CD4-positive, alpha-beta memory T cell (primary cell): ENCODE measurements around the gene OR1L8. TPM values are rescaled to one million over a fixed set of nuclear protein-coding genes. Genes with fewer than 3 reads are reported as not detected.
"Not testable (repeated sequence)": the region's sequence is repeated elsewhere in the genome, so short reads cannot be mapped to it uniquely, and the experiment has no call there.

Experiments used
- CTCF ChIA-PET: fragments of 350-600 bp; sonication (Branson Sonifier 250); formaldehyde crosslinking; loops from one replicate; lab custom pipeline; 2021; ENCODE audit warnings: inconsistent platforms; ENCODE audit not compliant: partially characterized antibody; lab: Charles Lee
- POLR2A ChIA-PET: fragments of 350-600 bp; sonication (Branson Sonifier 250); formaldehyde crosslinking; loops from one replicate; lab custom pipeline; 2021; ENCODE audit not compliant: partially characterized antibody; lab: Charles Lee
- DNase-seq, 5 donors: peaks; one replicate each; pipeline versions ENCODE4 v3.0.0 to v3.0.0-alpha.2; 2020 to 2022; ENCODE audit warnings: mixed read lengths in 1 of 5
- H3K27ac ChIP-seq: one replicate; pipeline ENCODE4 v1.7.0; 2013; ENCODE audit warnings: low read depth, low read length
- H3K27me3 ChIP-seq: 2 replicates; pipeline ENCODE4 v1.7.0; 2013; ENCODE audit warnings: mild to moderate bottlenecking, low read length, moderate library complexity; ENCODE audit not compliant: insufficient read depth
- H3K36me3 ChIP-seq: 2 replicates; pipeline ENCODE4 v1.7.0; 2013; ENCODE audit warnings: mild to moderate bottlenecking, low read length, moderate library complexity; ENCODE audit not compliant: insufficient read depth
- H3K4me1 ChIP-seq: 2 replicates; pipeline ENCODE4 v1.7.0; 2013; ENCODE audit warnings: mild to moderate bottlenecking, low read length, moderate library complexity; ENCODE audit not compliant: insufficient read depth
- H3K4me3 ChIP-seq, 2 donors: one replicate each; pipeline ENCODE4 v1.7.0; 2013; ENCODE audit warnings: low read length in 2 of 2, mild to moderate bottlenecking in 1 of 2
- H3K9me3 ChIP-seq, 2 donors: one replicate each; pipeline ENCODE4 v1.7.0; 2013; ENCODE audit warnings: low read length in 2 of 2, control low read depth in 1 of 2; ENCODE audit not compliant: control insufficient read depth in 1 of 2
- H3K27ac Mint-ChIP-seq, 7 donors: one replicate each; pipeline ENCODE4 v1.8.0; 2020 to 2021; ENCODE audit warnings: mixed read lengths in 7 of 7, mild to moderate bottlenecking in 6 of 7, inconsistent platforms in 3 of 7, moderate library complexity in 3 of 7
- H3K27me3 Mint-ChIP-seq, 2 donors: one replicate each; pipeline ENCODE4 v1.8.0; 2020 to 2021; ENCODE audit warnings: mixed read lengths in 2 of 2
- H3K36me3 Mint-ChIP-seq, 2 donors: one replicate each; pipeline ENCODE4 v1.8.0; 2020 to 2021; ENCODE audit warnings: mixed read lengths in 2 of 2, inconsistent platforms in 1 of 2, mild to moderate bottlenecking in 1 of 2
- H3K4me1 Mint-ChIP-seq, 4 donors: one replicate each; pipeline ENCODE4 v1.8.0; 2020 to 2021; ENCODE audit warnings: mixed read lengths in 4 of 4, mild to moderate bottlenecking in 1 of 4
- H3K4me3 Mint-ChIP-seq, 8 donors: one replicate each; pipeline ENCODE4 v1.8.0; 2020 to 2021; ENCODE audit warnings: mixed read lengths in 8 of 8, mild to moderate bottlenecking in 7 of 8, moderate library complexity in 6 of 8, inconsistent platforms in 3 of 8
- H3K9me3 Mint-ChIP-seq, 8 donors: one replicate each; pipeline ENCODE4 v1.8.0; 2020 to 2021; ENCODE audit warnings: mixed read lengths in 8 of 8, mild to moderate bottlenecking in 5 of 8, inconsistent platforms in 3 of 8, moderate library complexity in 1 of 8
- intact Hi-C: fragments of 100-400 bp; cut with micrococcal nuclease; formaldehyde crosslinking; loops from one replicate; pipeline ENCODE4 v1.15.1; 2023
- polyA plus RNA-seq, 2 donors: library from polyadenylated mRNA; unstranded; fragments of 300-500 nt; fragmentation: Illumina TruSeq; gene quantifications; one replicate each; pipeline ENCODE4 v1.2.3, GENCODE V29; 2021
- total RNA-seq, 2 experiments: library from RNA; stranded (reverse); gene quantifications; one replicate each; pipeline ENCODE4 v1.2.3, GENCODE V29; 2021

Gene OR1L8, protein sequence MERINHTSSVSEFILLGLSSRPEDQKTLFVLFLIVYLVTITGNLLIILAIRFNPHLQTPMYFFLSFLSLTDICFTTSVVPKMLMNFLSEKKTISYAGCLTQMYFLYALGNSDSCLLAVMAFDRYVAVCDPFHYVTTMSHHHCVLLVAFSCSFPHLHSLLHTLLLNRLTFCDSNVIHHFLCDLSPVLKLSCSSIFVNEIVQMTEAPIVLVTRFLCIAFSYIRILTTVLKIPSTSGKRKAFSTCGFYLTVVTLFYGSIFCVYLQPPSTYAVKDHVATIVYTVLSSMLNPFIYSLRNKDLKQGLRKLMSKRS
- not detected for total RNA-seq
- polyA plus RNA-seq = not detected

DNA sequence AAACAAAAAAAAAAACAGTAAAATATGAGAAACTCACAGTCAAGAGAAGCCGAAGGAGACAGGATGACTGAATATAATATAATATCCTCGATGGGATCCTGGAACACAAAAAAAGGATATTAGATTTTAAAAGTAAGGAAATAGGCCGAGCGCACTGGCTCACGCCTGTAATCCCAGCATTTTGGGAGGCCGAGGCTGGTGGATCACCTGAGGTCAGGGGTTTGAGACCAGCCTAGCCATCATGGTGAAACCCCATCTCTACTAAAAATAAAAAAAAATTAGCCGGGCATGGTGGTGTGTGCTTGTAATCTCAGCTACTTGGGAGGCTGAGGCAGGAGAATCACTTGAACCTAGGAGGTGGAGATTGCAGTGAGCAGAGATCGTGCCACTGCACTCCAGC, at the start of gene OR1L8:
OR1L8 (minus strand) TSS at position 101 of the 400 bp plus-strand sequence. CDS start 14,907 bp downstream, outside the sequence.
- POLR2A ChIA-PET, H3K4me1 Mint-ChIP-seq, CTCF ChIA-PET, H3K27me3 Mint-ChIP-seq, H3K4me1 ChIP-seq, H3K9me3 Mint-ChIP-seq, DNase-seq, H3K27ac Mint-ChIP-seq, H3K36me3 ChIP-seq, H3K9me3 ChIP-seq, H3K4me3 Mint-ChIP-seq, H3K4me3 ChIP-seq, H3K27ac ChIP-seq, intact Hi-C loops, H3K27me3 ChIP-seq, H3K36me3 Mint-ChIP-seq: not testable (repeated sequence)

DNA sequence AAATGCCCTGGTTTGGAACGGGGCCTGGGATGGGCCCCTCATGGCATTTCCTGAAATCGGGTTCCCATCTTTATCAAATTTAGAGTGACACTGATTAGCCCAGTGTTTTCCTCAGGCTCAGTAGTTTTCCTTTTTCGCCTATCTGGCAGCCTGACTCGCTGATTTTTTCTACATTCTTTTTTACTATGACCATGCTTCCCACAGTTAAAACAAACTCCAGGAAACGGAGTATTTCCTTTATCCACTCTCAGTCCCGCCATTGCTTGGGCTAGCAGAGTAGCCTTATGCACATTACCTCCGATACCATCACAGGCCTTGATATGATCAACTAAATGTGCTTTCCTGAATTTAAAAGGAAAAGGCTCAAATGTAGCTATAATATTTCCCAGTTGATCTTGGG, 36.8 kb upstream of the OR1L8 start:
- Histone ChIP-seq H3K9me3 (no peaks in the 10 kb centered on the region), H3K4me3 (no peak overlapping the region), H3K4me1 (no peaks in the 10 kb centered on the region), H3K27ac (no peak overlapping the region), H3K27me3 (no peaks in the 10 kb centered on the region), H3K36me3 (no peaks in the 10 kb centered on the region)
- Mint-ChIP-seq H3K4me1 (no peaks in the 10 kb centered on the region), H3K36me3 (no peaks in the 10 kb centered on the region), H3K4me3 (no peak overlapping the region), H3K9me3 (peaks cover 0 to 10% (median 0%) of the 10 kb centered on the region in 8 donors), H3K27me3 (peaks cover 2 to 9% of the 10 kb centered on the region in 2 donors), H3K27ac (no peak overlapping the region)
- intact Hi-C loops = no loop called here
- ChIA-PET CTCF (no interaction called here), POLR2A (no interaction called here)
- no peak for DNase-seq

GRCh38 chr9:122614362-122614761, 31.2 kb upstream of the OR1L8 start, which contains the start of gene OR1Q1:
Gene OR1Q1 (plus strand): TSS chr9:122614738. CDS start chr9:122614738, 0 bp downstream.
- Histone ChIP-seq H3K36me3 (no peaks in the 10 kb centered on the region), H3K27me3 (no peaks in the 10 kb centered on the region), H3K4me1 (no peaks in the 10 kb centered on the region), H3K27ac (no peak within 1 kb of the TSS), H3K9me3 (no peaks in the 10 kb centered on the region), H3K4me3 (no peak within 1 kb of the TSS)
- DNase-seq = no peak
- H3K9me3 Mint-ChIP-seq = peaks cover 0 to 10% (median 0%) of the 10 kb centered on the region in 8 donors
- POLR2A ChIA-PET = no interaction called here
- H3K27me3 Mint-ChIP-seq = no peaks in the 10 kb centered on the region
- H3K4me1 Mint-ChIP-seq = no peaks in the 10 kb centered on the region
- H3K27ac Mint-ChIP-seq = no peak within 1 kb of the TSS
- intact Hi-C loops = no loop called here
- no peak within 1 kb of the TSS for H3K4me3 Mint-ChIP-seq
- CTCF ChIA-PET = no interaction called here
- no peaks in the 10 kb centered on the region for H3K36me3 Mint-ChIP-seq

DNA sequence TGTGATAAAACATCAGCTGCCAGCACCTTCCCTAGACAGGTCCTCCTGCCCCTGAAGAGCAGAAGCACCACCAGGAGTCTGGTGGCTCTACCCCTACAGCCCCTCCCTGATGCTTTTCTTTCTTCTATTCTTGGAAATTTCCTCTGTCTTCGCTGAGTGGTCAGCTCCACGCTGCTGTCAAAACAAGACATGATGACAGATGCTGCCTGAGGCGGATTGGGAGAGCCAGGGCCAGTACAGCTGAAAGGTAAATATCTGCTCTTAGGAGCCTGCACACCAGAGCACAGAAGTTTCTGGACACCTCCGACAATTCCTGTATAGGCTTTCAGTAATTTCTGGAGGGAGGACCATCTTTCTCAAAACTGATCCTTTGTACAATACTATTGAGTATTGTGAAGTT, 26.6 kb upstream of the OR1L8 start:
- ChIA-PET CTCF (no interaction called here), POLR2A (no interaction called here)
- H3K9me3 ChIP-seq = no peaks in the 10 kb centered on the region
- no peak overlapping the region for H3K4me3 ChIP-seq
- intact Hi-C loops = no loop called here
- Mint-ChIP-seq H3K36me3 (no peaks in the 10 kb centered on the region), H3K4me1 (no peaks in the 10 kb centered on the region), H3K27ac (no peak overlapping the region), H3K4me3 (no peak overlapping the region), H3K27me3 (peaks cover 0 to 1% of the 10 kb centered on the region in 2 donors), H3K9me3 (peaks cover 0 to 2% (median 0%) of the 10 kb centered on the region in 8 donors)
- H3K36me3 ChIP-seq = no peaks in the 10 kb centered on the region
- H3K27me3 ChIP-seq = no peaks in the 10 kb centered on the region
- H3K4me1 ChIP-seq = no peaks in the 10 kb centered on the region
- no peak overlapping the region for H3K27ac ChIP-seq
- no peak for DNase-seq

DNA sequence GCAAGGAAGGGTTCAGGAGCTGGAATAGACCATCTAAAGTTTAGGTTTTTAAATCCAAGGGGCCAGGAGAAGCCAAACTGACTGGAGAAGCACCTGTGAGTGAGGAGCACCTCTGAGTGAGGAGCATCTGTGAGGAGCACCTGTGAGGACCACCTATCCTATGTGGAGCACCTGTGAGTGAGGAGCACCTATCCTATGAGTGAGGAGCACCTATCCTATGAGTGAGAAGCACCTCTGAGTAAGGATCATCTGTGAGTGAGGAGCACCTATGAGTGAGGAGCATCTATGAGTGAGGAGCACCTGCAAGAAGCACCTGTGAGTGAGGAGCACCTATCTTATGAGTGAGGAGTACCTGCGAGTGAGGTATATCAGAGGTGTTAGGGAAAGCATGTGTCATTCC, 23.4 kb upstream of the OR1L8 start:
- CTCF ChIA-PET = no interaction called here
- no peaks in the 10 kb centered on the region for H3K36me3 Mint-ChIP-seq

GRCh38 chr9:122605691-122606090, 22.5 kb upstream of the OR1L8 start:
- no peaks in the 10 kb centered on the region for H3K27me3 ChIP-seq
- peaks cover under 1 to 19% (median 9%) of the 10 kb centered on the region in 8 donors for H3K9me3 Mint-ChIP-seq
- H3K4me1 ChIP-seq = no peaks in the 10 kb centered on the region
- no peaks in the 10 kb centered on the region for H3K36me3 Mint-ChIP-seq
- intact Hi-C loops = no loop called here
- H3K9me3 ChIP-seq = no peaks in the 10 kb centered on the region
- no peak overlapping the region for H3K4me3 Mint-ChIP-seq
- POLR2A ChIA-PET = no interaction called here
- no peak overlapping the region for H3K4me3 ChIP-seq
- no peak overlapping the region for H3K27ac Mint-ChIP-seq
- no peak for DNase-seq
- peaks cover 0 to 6% of the 10 kb centered on the region in 2 donors for H3K27me3 Mint-ChIP-seq
- CTCF ChIA-PET = no interaction called here
- no peaks in the 10 kb centered on the region for H3K4me1 Mint-ChIP-seq
- H3K36me3 ChIP-seq = no peaks in the 10 kb centered on the region
- H3K27ac ChIP-seq = no peak overlapping the region

More for the DNA sequence above, 23.4 kb upstream of the OR1L8 start:
- no peak overlapping the region for H3K27ac Mint-ChIP-seq
- Histone ChIP-seq H3K27me3 (no peaks in the 10 kb centered on the region), H3K36me3 (no peaks in the 10 kb centered on the region), H3K9me3 (no peaks in the 10 kb centered on the region), H3K4me1 (no peaks in the 10 kb centered on the region), H3K4me3 (no peak overlapping the region), H3K27ac (no peak overlapping the region)
- POLR2A ChIA-PET = no interaction called here
- intact Hi-C loops = no loop called here
- DNase-seq = no peak
- H3K4me1 Mint-ChIP-seq = no peaks in the 10 kb centered on the region
- peaks cover 0 to 6% of the 10 kb centered on the region in 2 donors for H3K27me3 Mint-ChIP-seq
- no peak overlapping the region for H3K4me3 Mint-ChIP-seq
- peaks cover 0 to 14% (median 3%) of the 10 kb centered on the region in 8 donors for H3K9me3 Mint-ChIP-seq

DNA sequence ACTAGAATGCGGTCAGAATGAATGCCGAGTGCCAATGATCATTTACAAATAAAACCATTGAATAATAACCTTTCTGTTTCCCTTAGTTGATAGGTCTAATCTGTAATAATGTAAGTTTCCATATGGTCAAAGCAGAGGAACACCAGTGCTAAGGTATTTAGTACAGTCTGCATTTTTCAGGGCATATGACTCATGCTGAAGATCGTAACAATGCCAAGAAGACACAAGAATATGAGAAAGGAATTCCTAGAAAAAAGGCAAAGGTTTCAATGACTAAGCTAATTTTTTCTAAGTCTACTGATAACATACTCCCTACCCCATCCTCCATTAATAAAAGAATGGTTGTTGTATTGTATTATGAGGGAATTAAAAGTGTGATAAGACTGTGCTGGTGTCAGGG, 2.8 kb downstream of the OR1L8 start:
- intact Hi-C loops = no loop called here
- Histone ChIP-seq H3K9me3 (no peaks in the 10 kb centered on the region), H3K4me3 (no peak overlapping the region), H3K36me3 (no peaks in the 10 kb centered on the region), H3K27me3 (no peaks in the 10 kb centered on the region), H3K4me1 (no peaks in the 10 kb centered on the region), H3K27ac (no peak overlapping the region)
- Mint-ChIP-seq H3K9me3 (peaks cover 0 to 9% (median 2%) of the 10 kb centered on the region in 8 donors), H3K27ac (no peak overlapping the region), H3K36me3 (peaks cover 0 to 4% of the 10 kb centered on the region in 2 donors), H3K27me3 (peaks cover 2 to 3% of the 10 kb centered on the region in 2 donors), H3K4me1 (no peaks in the 10 kb centered on the region), H3K4me3 (no peak overlapping the region)
- ChIA-PET POLR2A (no interaction called here), CTCF (no interaction called here)
- no peak for DNase-seq
